Hematopoietic multipotent progenitor cell treated with erythropoietin and hydrocortisone succinate and interleukin-3 and kit ligand, for 6 days (in vitro differentiated cells): ENCODE results near the gene CAND2.

Experiments
- DNase-seq: peaks from one replicate; pipeline ENCODE4 v3.0.0-alpha.2; 2015

CAND2 gene

GRCh38 chr3:12808587-12808986 is 12.1 kb downstream of the CAND2 start:
- no peak for DNase-seq

- no peak for DNase-seq
Measured at GRCh38 chr3:12809001-12809400, 12.5 kb downstream of the CAND2 start.

- DNase-seq, result no peak
Measured at GRCh38 chr3:12809435-12809834, 13.0 kb downstream of the CAND2 start.

- DNase-seq, result peak; percentile 99
Measured at GRCh38 chr3:12810013-12810780, 13.7 kb downstream of the CAND2 start.

- peak; percentile 43 for DNase-seq
Measured at GRCh38 chr3:12810961-12811360, 14.5 kb downstream of the CAND2 start.

GRCh38 chr3:12812812-12813211 is 16.3 kb downstream of the CAND2 start:
- no peak for DNase-seq

- DNase-seq, result no peak
Measured at GRCh38 chr3:12813967-12814366, 17.5 kb downstream of the CAND2 start.

- DNase-seq, result no peak
Measured at GRCh38 chr3:12815078-12815477, 18.6 kb downstream of the CAND2 start.

- DNase-seq, result no peak
Measured at GRCh38 chr3:12815719-12816118, 19.2 kb downstream of the CAND2 start.

GRCh38 chr3:12816521-12817342 is 20.3 kb downstream of the CAND2 start:
- DNase-seq, result no peak

- DNase-seq, result peak; percentile 19
Measured at GRCh38 chr3:12817343-12817710, 20.8 kb downstream of the CAND2 start.

- no peak for DNase-seq
Measured at GRCh38 chr3:12818273-12818672, 21.8 kb downstream of the CAND2 start.

GRCh38 chr3:12818773-12819172 is 22.3 kb downstream of the CAND2 start:
- DNase-seq, result no peak

GRCh38 chr3:12822725-12823373 is 26.4 kb downstream of the CAND2 start:
- DNase-seq, result peak; percentile 83

- DNase-seq, result no peak
Measured at GRCh38 chr3:12824299-12824698, 27.8 kb downstream of the CAND2 start.

- peak; percentile 93 for DNase-seq
Measured at GRCh38 chr3:12825156-12825555, 28.7 kb downstream of the CAND2 start.

- DNase-seq, result no peak
Measured at GRCh38 chr3:12828751-12829150, 32.3 kb downstream of the CAND2 start.

- no peak for DNase-seq
Measured at GRCh38 chr3:12829404-12829803, 32.9 kb downstream of the CAND2 start.

GRCh38 chr3:12829886-12830784 is 33.7 kb downstream of the CAND2 start:
- DNase-seq, result peak; percentile 0

GRCh38 chr3:12830785-12831156 is 34.3 kb downstream of the CAND2 start:
- no peak for DNase-seq

- no peak for DNase-seq
Measured at GRCh38 chr3:12831301-12831866, 34.9 kb downstream of the CAND2 start.
